COR-L47 (cell line): ENCODE results near the gene PLCB4.

ENCODE experiments used
- DNase-seq: peaks from one replicate; lab custom pipeline; 2025; lab: John Stamatoyannopoulos, UW

PLCB4 gene

DNA sequence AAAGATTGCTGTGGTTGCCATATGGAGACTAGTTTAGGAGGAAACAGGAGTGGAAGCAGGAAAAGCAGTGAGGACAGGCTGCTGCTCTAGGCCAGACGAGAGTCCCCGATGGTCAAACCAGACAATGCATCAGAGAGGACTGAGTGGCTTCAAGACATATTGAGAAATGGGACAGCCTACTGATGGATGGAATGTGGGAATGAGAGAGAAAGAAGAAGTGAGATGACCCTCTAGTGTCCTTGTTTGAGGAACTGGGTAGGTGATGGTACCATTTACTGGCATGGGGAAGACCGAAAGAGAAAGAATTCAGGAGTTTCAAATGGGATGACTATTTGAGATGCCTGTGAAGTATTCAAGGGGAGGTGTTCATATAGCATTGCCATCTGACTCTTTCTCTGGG lies 333.7 kb downstream of the PLCB4 start:
- no peak for DNase-seq

GRCh38 chr20:9403448-9403847 lies 334.6 kb downstream of the PLCB4 start:
- DNase-seq: no peak

DNA sequence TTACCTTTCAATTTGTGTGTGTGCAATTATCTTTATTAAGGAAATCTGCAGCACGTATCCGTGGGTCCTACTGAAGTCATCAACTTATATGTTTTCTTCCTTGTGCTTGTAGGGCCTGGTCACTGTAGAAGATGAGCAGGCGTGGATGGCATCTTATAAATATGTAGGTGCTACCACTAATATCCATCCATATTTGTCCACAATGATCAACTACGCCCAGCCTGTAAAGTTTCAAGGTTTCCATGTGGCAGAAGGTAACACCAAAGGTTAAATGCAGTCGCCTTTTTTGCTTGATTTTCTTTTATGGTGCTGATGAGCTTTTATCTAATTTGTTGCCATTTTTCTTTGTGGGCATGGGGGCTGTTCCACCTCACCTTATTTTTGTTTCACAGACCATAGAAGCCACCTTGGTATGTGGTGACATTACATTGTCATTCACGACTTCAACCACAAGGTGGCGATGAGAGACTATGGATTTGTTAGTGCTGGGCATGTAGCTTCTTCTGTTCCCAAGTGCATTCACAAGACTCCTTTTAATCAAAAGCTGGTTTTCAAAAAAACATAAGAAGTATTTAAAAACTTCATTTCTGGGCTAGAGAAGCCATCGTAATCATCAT lies 339.0 kb downstream of the PLCB4 start:
- DNase-seq: peak; percentile 28

GRCh38 chr20:9408422-9409300 lies 339.8 kb downstream of the PLCB4 start:
- no peak for DNase-seq

DNA sequence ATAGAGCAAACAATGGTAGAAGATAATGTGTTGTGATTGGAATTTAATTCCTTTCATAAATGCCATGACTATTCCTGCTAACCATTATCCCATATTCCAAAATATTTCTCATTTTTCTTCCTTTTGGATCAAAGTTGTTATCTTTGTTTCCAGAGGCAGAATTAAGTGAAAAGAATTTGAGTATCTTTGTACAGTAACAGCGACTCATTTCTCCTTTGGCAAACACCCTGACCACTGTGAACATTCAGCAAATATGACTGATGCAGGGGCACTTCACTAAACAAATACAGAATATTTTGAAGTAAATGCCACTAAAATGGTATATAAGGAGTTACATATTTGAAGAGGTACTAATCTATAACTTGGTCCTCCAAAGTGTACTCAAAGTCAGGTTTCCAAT lies 340.5 kb downstream of the PLCB4 start:
- DNase-seq: no peak

DNA sequence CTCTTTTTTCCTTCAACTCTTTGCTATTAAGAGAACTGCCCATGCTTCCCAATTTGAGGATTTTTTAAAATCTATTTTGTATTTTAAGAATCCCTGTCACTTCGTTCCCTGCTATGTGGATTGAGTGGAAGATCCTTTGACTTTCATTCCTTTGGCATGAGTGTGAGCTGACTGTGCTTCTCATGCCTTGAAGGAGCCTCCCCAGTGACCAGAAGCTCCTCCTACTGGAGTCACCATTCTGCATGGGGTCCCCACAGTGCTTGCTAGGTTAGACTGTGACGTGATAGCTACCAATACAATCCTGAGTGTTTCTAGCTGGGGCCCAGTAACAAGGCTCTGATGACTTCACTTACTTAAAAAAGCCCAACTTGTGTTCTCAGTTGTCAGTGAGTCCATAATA lies 341.1 kb downstream of the PLCB4 start:
- DNase-seq: no peak

DNA sequence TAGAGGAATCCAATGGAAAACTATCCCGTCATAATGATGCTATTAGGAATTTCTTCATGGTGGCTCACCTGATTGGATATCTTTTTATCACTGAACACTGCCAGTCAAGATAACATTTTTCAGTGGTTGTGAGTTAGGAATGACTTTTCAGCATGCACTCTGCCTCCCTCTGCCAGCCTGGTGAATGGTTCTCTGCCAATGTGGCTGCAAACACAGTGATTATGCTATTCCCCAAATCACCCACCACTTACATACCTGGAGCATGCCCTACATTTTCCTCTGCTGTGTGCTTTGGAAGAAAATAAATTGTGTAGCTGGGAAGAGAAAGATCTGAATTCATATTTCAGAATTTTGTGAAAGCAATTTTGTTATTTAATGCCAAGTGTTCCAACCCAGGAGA lies 342.9 kb downstream of the PLCB4 start:
- DNase-seq: no peak

GRCh38 chr20:9412309-9412708 lies 343.4 kb downstream of the PLCB4 start:
- DNase-seq: no peak

DNA sequence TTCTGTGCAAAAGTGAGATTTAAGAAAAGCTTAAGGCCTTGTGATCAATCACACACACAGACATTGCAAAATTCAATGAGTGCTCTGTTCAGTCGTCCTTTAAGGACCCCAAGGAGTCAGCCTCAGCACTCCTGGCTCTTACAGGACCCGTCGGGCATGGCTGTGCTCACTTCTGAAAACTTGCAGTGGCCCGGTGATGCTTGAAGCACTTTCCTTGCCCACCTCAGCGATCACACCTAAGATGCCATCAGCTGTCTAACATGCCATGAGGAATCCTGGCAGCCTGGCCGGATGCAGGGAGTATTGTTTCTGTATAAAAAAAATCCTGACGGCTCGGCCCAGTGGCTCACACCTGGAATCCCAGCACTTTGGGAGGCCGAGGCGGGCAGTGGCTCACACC lies 344.1 kb downstream of the PLCB4 start:
- DNase-seq: no peak

DNA sequence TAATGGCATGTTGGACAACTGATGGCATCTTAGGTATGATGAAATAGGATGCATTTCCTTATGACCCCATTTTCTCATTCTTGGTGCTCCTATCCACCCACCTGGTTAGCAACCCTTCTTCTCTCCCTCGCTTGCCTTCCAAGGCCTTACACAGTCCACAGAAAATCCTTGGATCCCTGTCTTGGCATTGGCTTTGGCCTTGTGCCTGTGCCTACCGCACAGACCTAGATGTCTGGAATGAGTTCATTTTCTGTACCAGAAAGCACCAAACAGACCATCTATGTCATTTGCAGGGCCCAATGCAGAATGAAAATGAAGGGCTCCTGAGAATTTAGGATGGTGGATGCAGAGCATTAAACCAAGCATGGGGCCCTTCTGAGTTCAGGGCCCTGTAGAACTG lies 346.5 kb downstream of the PLCB4 start:
- no peak for DNase-seq

DNA sequence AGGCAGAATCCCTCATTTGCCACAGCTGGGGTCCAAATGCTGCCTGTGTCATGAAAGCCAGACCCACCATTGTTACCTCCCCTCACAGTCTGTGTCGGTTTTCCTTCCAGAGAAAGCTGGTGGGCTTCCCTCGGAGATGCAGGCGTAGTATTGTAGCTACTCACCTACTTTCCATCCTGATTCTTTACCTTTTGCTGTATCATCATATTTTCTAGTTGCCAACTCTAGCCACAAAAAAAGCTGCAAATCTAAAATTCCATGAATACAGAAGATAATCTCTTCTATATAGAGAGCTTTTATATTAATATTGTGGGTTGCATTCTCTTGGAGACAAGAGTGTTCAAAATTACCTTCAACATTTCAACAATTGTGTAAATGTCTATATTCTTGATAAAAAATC lies 347.5 kb downstream of the PLCB4 start:
- DNase-seq: no peak

DNA sequence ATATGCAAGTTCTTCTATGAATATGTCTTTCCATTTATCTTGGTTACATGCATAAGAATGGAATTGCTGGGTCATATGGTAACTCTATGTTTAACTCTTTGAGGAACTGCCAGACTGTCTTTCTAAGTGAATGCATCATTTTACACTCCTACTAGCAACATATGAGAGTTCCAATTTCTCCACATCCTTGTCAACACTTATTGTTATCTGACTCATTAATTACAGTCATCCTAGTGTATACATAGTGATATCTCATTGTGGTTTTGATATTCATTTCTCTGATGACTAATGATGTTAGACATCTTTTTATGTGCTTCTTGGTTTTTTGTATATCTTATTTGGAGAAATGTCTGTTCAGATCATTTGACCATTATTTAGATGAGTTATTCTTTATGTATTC lies 348.8 kb downstream of the PLCB4 start:
- no peak for DNase-seq

DNA sequence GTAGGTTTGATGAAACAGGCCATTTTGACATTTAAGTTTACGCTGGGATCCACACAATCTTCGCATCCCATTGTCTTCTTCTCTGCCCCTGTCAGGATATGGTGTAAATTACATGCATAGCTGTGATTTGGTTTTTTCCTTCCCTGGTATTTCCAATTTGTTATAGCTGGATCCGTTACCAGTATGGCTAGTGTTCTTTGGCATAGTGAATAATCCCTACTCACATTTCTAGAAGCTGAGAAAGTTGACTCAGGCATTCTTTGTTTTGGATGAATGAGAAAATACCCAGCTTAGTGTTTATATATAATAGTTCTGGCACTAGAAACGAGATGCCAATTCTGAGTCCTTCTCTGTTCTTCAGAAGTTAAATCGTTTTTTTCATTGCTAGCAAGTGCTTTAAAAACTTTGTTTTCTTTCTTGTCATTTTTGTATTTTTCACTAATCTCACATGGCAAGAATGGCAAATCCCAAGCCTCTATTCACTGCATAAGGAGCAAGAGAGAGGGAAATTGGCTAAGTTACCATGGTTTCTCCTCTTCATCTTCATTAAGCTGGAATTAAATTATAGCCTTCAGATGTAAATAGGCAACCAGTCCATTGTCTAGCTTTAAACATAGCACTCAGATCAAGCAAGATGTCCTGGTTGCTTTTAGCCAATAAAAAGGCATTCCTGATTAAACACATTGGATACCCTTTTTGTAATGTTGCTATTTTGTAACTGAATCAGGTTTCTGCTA lies 353.6 kb downstream of the PLCB4 start:
- no peak for DNase-seq

GRCh38 chr20:9424551-9424950 lies 355.7 kb downstream of the PLCB4 start:
- no peak for DNase-seq

DNA sequence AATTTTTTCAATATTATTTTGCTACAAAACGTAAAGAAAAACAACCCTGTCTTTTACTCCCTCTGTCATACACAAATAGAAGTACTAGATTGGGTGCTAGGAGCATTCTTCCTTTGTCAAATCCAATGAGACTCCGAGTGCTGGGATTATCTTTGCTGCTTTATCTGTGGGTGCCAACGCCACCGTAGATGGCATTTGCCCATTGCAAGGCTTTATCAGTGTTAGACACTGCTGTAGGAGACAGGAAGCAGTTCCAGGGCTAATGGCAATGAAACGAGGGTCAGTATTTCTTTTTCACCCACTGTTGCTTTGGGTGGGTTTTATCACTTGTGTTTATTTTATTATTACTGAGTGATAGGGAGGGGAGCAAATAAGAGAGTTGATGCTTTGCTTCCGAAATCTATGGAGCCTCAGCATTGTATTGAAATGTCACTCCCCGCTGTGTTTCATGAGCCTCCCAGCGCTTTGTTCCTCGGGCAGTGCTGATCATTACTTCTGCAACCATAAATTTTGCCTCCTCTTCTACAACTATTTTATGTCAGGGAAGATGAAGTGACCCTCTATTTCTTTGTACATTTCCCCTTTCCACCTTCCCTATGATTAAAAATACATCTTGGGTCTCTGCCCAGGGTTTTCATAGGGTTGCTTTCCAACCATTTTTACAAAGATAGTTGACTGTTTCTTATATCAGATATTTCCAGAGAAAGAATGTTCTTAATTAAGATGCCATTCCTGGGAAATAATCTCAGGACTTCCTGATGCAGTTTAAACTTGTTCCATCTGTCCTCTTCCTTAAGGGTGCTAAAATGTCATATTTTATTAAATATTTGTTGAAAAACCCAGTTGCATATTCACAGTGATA lies 358.8 kb downstream of the PLCB4 start:
- no peak for DNase-seq

DNA sequence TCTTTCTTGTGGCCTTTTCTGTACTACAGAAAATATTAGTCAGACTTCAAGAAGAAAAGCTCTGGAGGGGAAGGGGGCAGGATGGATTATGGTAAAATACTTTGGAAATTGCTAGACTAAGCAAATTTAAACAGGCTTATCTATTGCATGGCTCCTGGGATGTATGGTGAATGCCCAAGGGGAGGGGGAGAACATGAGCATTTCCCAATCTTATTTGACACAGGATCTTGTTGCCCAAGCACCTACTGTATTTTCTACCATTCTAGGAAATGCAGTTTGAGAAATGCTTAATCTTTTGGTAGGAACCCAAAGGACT lies 359.4 kb downstream of the PLCB4 start:
- DNase-seq: no peak

- no peak for DNase-seq
Observed at GRCh38 chr20:9439806-9440205, 370.9 kb downstream of the PLCB4 start.

- DNase-seq: no peak
Observed at GRCh38 chr20:9440892-9441291, 372.0 kb downstream of the PLCB4 start.

GRCh38 chr20:9441948-9442347 lies 373.1 kb downstream of the PLCB4 start:
- no peak for DNase-seq

DNA sequence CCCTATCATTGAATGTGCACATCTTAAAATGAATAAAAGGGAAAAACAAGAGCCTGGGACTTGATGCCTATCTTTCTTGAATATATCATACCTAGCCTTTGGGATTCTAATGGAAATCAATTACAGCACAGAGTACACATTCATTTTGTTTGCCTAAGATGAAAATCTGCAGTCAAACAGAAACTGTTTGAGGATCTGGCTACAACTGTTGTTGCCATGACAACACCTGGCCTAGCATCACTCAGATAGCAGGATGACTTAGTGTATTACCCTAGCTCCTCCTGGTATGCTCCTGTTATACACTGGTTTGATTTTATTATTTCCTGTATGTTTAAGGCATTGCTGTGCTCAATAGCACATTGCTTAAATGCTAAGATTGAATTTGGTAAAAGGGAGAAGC lies 374.0 kb downstream of the PLCB4 start:
- DNase-seq: peak; percentile 79

DNA sequence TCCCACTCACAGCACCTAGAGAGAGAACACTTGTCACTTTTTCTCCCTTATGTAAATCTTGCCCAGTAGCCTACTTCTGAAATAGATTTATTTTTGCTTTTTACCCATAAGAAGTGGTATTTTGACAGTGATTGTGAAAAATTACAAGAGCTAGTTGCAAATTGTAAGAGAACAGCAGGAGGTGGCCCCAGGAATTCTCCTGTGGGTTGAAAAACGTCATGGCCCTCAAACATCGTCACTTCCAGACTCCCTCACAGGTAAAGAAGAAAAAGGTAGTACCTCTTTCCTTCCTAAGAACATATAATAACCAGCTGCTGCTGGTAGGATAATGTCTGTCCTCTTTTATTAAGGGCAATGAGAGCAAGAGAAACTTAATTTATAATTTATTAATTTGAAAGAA lies 376.0 kb downstream of the PLCB4 start:
- no peak for DNase-seq

GRCh38 chr20:9447182-9447581 lies 378.3 kb downstream of the PLCB4 start:
- no peak for DNase-seq
